ENCODE data around the gene OPCML.

The OPCML gene

DNA sequence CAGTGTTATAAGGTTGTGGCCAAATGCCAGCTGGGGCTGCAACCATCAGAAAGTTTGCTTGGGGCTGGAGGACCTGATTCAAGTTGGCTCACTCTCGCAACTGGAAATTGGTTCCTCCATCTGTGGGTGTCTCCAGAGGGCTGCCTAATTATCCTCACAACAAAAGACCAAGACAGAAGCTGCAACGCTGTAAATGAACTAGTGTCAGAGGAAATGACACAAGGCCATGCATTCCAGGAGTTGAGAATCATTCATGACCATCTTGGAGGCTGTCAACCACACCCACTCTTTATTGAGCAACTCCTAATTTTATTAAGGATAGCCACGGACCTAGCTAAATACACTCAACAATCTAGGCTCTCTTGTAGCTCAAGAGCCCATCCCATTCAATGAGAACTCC is 1060.8 kb downstream of the OPCML start:
- no peak overlapping the region for H3K4me3 ChIP-seq
- no peak overlapping the region for H3K27ac ChIP-seq

- H3K4me3 ChIP-seq: no peak overlapping the region
- H3K27ac ChIP-seq: no peak overlapping the region
Observed at GRCh38 chr11:132466983-132467382, 1065.3 kb downstream of the OPCML start.

DNA sequence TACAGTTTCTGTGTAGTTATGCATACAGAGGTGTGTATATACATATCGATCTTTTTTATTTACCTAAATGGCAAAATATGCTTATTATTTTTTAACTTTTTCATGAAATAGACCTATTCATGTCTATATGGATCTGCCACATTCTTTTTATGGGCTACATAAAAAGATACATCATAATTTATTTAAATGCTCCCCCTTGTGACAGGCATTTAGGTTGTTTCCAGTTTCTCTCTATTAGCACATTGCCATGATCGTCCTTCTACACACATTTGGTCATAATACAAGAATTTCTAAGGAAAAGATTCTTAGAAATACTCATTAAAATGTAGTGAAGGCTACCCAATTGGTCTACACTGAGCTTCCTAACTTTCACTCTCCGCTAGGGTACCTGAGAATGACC is 1067.4 kb downstream of the OPCML start:
- Histone ChIP-seq H3K27ac (no peak overlapping the region), H3K4me3 (no peak overlapping the region)

DNA sequence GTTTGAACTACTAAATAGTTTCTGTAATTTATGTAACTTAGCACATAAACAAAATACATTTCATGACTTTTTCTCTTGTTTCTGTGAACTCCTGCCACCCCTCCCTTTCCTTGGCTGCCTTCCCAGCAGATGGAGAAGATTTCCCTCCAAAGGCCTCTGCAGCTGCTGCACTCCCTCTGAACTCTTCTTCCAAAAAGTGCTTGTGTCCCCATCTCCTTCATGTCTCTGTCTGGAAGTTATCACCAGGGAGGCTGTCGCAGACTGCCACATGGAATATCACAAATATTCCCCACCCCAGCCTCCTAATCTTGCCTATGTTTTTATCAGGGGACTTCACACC is 1068.3 kb downstream of the OPCML start:
- no peak overlapping the region for H3K27ac ChIP-seq

GRCh38 chr11:132463295-132464002 is 1068.9 kb downstream of the OPCML start:
- Histone ChIP-seq H3K4me3 (no peak overlapping the region), H3K27ac (no peak overlapping the region)

More for the DNA sequence above, 1068.3 kb downstream of the OPCML start:
- H3K4me3 ChIP-seq: no peak overlapping the region

GRCh38 chr11:132459736-132460135 is 1072.6 kb downstream of the OPCML start:
- Histone ChIP-seq H3K4me3 (no peak overlapping the region), H3K27ac (no peak overlapping the region)

GRCh38 chr11:132457445-132457844 is 1074.9 kb downstream of the OPCML start:
- no peak overlapping the region for H3K4me3 ChIP-seq
- H3K27ac ChIP-seq: no peak overlapping the region

DNA sequence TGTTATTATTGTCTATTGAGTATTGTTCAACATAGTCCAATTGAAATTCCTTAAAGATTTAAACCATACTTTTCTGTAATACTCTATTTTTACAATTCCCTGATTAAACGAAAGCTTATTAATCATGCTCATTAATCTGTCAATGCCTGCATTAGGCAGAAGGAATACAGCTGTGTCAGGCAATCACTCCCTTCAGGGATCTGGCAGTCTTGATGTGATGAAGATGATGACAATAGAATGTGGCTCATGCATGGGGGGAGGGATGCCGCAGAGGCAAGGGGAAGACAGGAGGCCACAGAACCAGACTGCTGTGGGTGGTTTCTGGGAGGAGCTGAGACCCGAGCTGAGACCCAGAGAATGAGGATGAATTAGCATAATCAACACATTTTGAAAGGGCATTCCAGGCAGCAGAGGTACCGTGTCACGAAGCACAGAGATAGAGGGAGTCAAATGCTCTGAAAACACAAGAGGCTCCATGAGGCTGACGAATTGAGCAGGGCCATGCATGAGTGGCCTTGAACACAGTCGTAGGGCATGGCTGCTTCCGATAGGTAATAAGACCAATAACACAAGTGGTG is 1075.5 kb downstream of the OPCML start:
- H3K27ac ChIP-seq: no peak overlapping the region
- H3K4me3 ChIP-seq: no peak overlapping the region

- Histone ChIP-seq H3K27ac (no peak overlapping the region), H3K4me3 (no peak overlapping the region)
Observed at GRCh38 chr11:132455044-132455443, 1077.3 kb downstream of the OPCML start.

GRCh38 chr11:132453406-132453805 is 1078.9 kb downstream of the OPCML start:
- Histone ChIP-seq H3K27ac (no peak overlapping the region), H3K4me3 (no peak overlapping the region)

DNA sequence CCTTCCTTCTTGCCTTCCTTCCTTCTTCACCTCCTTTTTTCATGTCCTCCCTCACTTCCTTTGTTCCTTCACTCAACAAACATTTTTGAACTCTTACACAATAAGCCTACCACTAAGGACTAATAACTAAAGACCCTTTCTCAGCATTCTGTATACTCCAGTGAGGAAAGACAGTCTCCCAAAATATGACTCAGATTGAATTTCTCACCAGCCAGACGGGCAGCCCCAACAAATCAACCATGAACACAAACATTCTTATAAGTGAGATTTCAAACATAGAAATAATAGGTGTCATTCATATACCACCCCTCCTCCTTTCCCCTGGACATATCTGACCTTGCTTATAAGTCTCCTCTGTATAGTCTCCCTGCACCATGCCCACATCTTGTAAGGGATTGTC is 1079.7 kb downstream of the OPCML start:
- H3K27ac ChIP-seq: no peak overlapping the region
- no peak overlapping the region for H3K4me3 ChIP-seq

DNA sequence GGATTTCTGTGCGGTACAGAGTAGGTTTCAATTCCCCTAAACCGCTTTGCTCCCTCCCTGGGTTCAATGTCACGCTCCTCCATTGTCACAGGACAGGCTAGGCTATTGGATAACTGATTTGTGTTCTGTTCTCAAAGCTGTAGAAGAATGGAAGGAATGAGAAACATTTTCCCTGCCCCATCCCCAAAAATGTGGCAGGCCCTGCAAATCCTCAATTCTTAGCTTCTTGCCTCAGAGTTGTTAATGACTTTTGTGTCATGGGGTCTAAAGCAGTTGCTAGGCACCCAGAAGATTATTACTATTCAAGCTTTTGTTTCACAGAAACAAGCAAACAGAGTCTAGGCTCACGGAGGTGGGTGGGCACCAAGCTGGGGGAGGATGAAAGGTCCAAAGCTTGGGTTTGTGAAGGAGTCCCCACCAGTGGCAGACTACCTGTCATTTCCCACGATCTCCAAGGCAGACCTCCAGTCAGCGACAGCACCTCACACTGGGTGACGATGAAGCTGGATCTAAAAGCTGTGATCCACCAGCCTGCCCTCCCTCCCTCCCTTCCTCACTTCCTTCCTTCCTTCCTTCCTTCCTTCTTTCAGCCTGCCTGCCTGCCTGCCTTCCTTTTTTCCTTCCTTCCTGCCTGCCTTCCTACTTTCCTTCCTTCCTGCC is 1080.2 kb downstream of the OPCML start:
- no peak overlapping the region for H3K4me3 ChIP-seq
- H3K27ac ChIP-seq: no peak overlapping the region

- H3K27ac ChIP-seq: no peak overlapping the region
- no peak overlapping the region for H3K4me3 ChIP-seq
Observed at GRCh38 chr11:132450631-132451030, 1081.7 kb downstream of the OPCML start.

GRCh38 chr11:132448334-132448995 is 1083.8 kb downstream of the OPCML start:
- Histone ChIP-seq H3K27ac (no peak overlapping the region), H3K4me3 (no peak overlapping the region)

DNA sequence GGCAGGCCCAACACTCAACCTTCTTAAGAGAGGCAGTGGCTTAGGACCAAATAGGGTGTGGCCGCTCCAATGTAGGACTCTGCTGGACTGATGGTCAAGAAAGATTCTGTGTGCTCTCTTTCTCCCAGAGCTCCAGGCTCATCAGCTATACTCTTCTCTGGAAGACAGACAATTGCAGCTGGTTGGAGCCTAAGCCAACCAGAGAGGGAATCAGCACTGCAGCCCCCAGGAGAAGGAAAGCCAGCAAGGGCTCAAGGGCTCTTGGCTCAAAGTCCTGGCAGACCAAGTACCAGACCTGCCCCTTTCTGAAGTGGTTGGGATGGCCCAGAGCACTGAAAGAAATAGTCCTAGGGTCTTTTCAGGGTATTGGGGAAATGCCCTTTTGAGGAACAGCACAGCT is 1084.5 kb downstream of the OPCML start:
- Histone ChIP-seq H3K4me3 (no peak overlapping the region), H3K27ac (no peak overlapping the region)

DNA sequence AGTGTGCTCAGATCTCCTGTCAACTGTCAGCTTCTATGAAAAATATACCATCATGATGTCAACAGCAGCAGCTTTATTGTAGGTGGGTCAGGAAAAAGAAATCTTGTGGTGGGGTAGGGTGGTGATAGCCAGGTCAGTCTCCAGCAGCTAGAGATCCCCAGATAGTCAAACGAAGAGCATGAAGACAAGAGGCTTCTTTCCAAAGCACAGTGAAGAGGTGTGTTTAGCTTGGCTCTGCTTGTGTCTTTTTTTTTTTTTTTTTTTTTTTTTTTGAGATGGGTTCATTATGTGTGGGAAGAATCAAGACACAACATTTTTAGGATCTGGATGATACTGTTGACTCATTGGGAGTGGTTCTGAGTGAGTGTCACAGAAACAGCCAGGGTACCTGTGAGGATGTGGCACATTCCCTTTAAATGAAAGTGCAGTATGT is 1086.4 kb downstream of the OPCML start:
- Histone ChIP-seq H3K4me3 (no peak overlapping the region), H3K27ac (no peak overlapping the region)

GRCh38 chr11:132444911-132445310 is 1087.4 kb downstream of the OPCML start:
- no peak overlapping the region for H3K27ac ChIP-seq
- no peak overlapping the region for H3K4me3 ChIP-seq

- Histone ChIP-seq H3K4me3 (no peak overlapping the region), H3K27ac (no peak overlapping the region)
Observed at GRCh38 chr11:132439711-132440255, 1092.5 kb downstream of the OPCML start.

- H3K27ac ChIP-seq: no peak overlapping the region
- no peak overlapping the region for H3K4me3 ChIP-seq
Observed at GRCh38 chr11:132438418-132438817, 1093.9 kb downstream of the OPCML start.

- no peak overlapping the region for H3K27ac ChIP-seq
- no peak overlapping the region for H3K4me3 ChIP-seq
Observed at GRCh38 chr11:132430429-132431062, 1101.8 kb downstream of the OPCML start.

All from skin epidermis (tissue), 12 donors.